ENCODE results near the gene HOXD8. TPM values are rescaled to one million over a fixed set of nuclear protein-coding genes. Genes with fewer than 3 reads are reported as not detected.

Gene HOXD8
- total and polyA plus RNA-seq, 2 donors (not counting 1 experiment from before 2014, with no cell fraction given): not detected

GRCh38 chr2:176088937-176089842 lies 40.3 kb upstream of the HOXD8 start:
- DNase-seq (ENCODE audit: low read depth in 2 of 2): no peak
- Histone ChIP-seq H3K4me2 (ENCODE audit: extremely low read depth, insufficient read depth, low read length) (no peak overlapping the region), H3K27me3 (ENCODE audit: control insufficient read depth, insufficient read depth, low read length) (peaks cover 85% of the 10 kb centered on the region), H3K9me3 (ENCODE audit: control insufficient read depth, insufficient read depth, low read depth, low read length) (no peaks in the 10 kb centered on the region), H3K4me1 (ENCODE audit: control insufficient read depth, extremely low read depth, insufficient read depth, low read length) (no peaks in the 10 kb centered on the region), H3K79me2 (ENCODE audit: control insufficient read depth, insufficient read depth, low read length) (no peaks in the 10 kb centered on the region), H3K27ac (ENCODE audit: insufficient read depth, low read length) (no peak overlapping the region), H3K9ac (ENCODE audit: insufficient read depth, low read length) (no peak overlapping the region), H2AFZ (ENCODE audit: low read length) (no peak overlapping the region), H3K36me3 (ENCODE audit: control insufficient read depth, insufficient read depth, low read length) (no peaks in the 10 kb centered on the region), H3K4me3 (replicated peaks in 1 of 4; ENCODE audit: control extremely low read depth in 1 of 4, insufficient read depth in 1 of 4, low read depth in 3 of 4, low read length in 4 of 4) (no peak overlapping the region), H4K20me1 (ENCODE audit: control insufficient read depth, extremely low read depth, insufficient read depth, low read length) (no peaks in the 10 kb centered on the region)
- TF ChIP-seq EZH2 (IDR thresholded peaks at IDR 0.05; ENCODE audit: low read length, missing control alignments): no peak
- TF ChIP-seq CTCF (conservative IDR thresholded peaks at IDR 0.05 in 1 of 2, IDR thresholded peaks at IDR 0.05 in 1 of 2; ENCODE audit: low read depth in 1 of 2, low read length in 2 of 2): no peak

GRCh38 chr2:176089843-176090395 lies 39.6 kb upstream of the HOXD8 start:
- no peak for DNase-seq (ENCODE audit: low read depth in 2 of 2)
- H3K9me3 ChIP-seq (ENCODE audit: control insufficient read depth, insufficient read depth, low read depth, low read length): no peaks in the 10 kb centered on the region

More at GRCh38 chr2:176089843-176090395, 39.6 kb upstream of the HOXD8 start:
- no peak overlapping the region for H3K4me3 ChIP-seq (replicated peaks in 1 of 4; ENCODE audit: control extremely low read depth in 1 of 4, insufficient read depth in 1 of 4, low read depth in 3 of 4, low read length in 4 of 4)
- H3K27ac ChIP-seq (ENCODE audit: insufficient read depth, low read length): no peak overlapping the region
- no peaks in the 10 kb centered on the region for H4K20me1 ChIP-seq (ENCODE audit: control insufficient read depth, extremely low read depth, insufficient read depth, low read length)
- no peaks in the 10 kb centered on the region for H3K79me2 ChIP-seq (ENCODE audit: control insufficient read depth, insufficient read depth, low read length)
- H3K36me3 ChIP-seq (ENCODE audit: control insufficient read depth, insufficient read depth, low read length): no peaks in the 10 kb centered on the region
- H3K4me1 ChIP-seq (ENCODE audit: control insufficient read depth, extremely low read depth, insufficient read depth, low read length): no peaks in the 10 kb centered on the region
- H3K27me3 ChIP-seq (ENCODE audit: control insufficient read depth, insufficient read depth, low read length): peaks cover 86% of the 10 kb centered on the region
- no peak overlapping the region for H2AFZ ChIP-seq (ENCODE audit: low read length)
- TF ChIP-seq CTCF (conservative IDR thresholded peaks at IDR 0.05 in 1 of 2, IDR thresholded peaks at IDR 0.05 in 1 of 2; ENCODE audit: low read depth in 1 of 2, low read length in 2 of 2) (no peak), EZH2 (IDR thresholded peaks at IDR 0.05; ENCODE audit: low read length, missing control alignments) (no peak)
- no peak overlapping the region for H3K4me2 ChIP-seq (ENCODE audit: extremely low read depth, insufficient read depth, low read length)
- H3K9ac ChIP-seq (ENCODE audit: insufficient read depth, low read length): no peak overlapping the region
